Mucosa of stomach (tissue), 1 donor: Measurements from ENCODE around the gene BMF.
"Not testable (repeated sequence)": the region's sequence is repeated elsewhere in the genome, so short reads cannot be mapped to it uniquely, and the experiment has no call there.

ENCODE experiments used
- H3K27me3 ChIP-seq: one replicate; pipeline ENCODE4 v1.7.0; 2013; ENCODE audit warnings: mild to moderate bottlenecking, low read length; ENCODE audit not compliant: control insufficient read depth, insufficient read depth
- H3K36me3 ChIP-seq: one replicate; pipeline ENCODE4 v1.7.0; 2013; ENCODE audit warnings: low read length; ENCODE audit not compliant: control insufficient read depth, insufficient read depth
- H3K4me1 ChIP-seq: one replicate; pipeline ENCODE4 v1.7.0; 2013; ENCODE audit warnings: mild to moderate bottlenecking, low read length; ENCODE audit not compliant: control insufficient read depth, insufficient read depth
- H3K4me3 ChIP-seq: one replicate; pipeline ENCODE4 v1.7.0; 2013; ENCODE audit warnings: low read length
- H3K9ac ChIP-seq: one replicate; pipeline ENCODE4 v1.7.0; 2013; ENCODE audit warnings: mild to moderate bottlenecking, low read length, moderate library complexity
- H3K9me3 ChIP-seq: one replicate; pipeline ENCODE4 v1.7.0; 2013; ENCODE audit warnings: mild to moderate bottlenecking, low read length, moderate library complexity; ENCODE audit not compliant: control insufficient read depth
- donor health status: Pancreatic carcinoma.

The BMF gene

DNA sequence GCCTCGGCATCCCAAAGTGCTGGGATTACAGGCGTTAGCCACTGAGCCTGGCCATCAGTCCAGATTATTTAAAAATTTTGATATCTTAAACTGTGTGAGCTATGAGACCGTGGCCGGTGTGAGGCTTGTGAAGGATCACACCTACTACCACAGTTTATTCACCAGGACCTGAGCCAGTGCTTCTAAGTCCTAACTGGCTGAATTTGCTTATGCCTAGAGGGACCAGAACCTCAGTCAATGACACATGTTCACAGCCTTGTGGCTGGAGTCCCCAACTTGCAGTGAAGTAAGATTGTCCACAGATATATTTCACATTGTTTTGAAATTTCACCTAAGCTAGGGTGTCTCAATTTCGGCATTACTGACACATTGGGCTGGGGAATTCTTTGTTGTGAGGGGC, 15.2 kb upstream of the BMF start:
- H3K4me1 ChIP-seq, H3K9me3 ChIP-seq, H3K4me3 ChIP-seq, H3K9ac ChIP-seq, H3K27me3 ChIP-seq, H3K36me3 ChIP-seq: not testable (repeated sequence)

DNA sequence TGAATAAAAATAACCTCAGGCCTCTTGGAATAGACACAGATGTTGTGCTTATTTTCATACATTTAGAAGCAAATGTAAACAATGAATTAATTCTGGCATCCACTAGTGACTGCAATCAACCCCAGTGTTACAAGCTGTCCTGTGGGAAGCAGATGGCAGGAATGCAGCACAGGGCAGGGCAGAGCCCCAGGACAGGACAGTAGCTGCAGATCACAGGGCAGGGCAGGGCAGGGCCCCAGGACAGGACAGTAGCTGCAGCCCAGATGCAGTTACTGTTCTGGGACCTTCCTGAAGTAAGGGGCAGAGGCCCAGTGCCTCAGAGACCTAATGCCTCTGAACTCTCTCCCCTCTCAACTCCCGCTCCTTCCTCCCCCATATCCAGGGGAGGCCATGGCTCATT, 14.3 kb upstream of the BMF start:
- H3K4me1 ChIP-seq, H3K36me3 ChIP-seq, H3K27me3 ChIP-seq, H3K4me3 ChIP-seq, H3K9ac ChIP-seq, H3K9me3 ChIP-seq: not testable (repeated sequence)

DNA sequence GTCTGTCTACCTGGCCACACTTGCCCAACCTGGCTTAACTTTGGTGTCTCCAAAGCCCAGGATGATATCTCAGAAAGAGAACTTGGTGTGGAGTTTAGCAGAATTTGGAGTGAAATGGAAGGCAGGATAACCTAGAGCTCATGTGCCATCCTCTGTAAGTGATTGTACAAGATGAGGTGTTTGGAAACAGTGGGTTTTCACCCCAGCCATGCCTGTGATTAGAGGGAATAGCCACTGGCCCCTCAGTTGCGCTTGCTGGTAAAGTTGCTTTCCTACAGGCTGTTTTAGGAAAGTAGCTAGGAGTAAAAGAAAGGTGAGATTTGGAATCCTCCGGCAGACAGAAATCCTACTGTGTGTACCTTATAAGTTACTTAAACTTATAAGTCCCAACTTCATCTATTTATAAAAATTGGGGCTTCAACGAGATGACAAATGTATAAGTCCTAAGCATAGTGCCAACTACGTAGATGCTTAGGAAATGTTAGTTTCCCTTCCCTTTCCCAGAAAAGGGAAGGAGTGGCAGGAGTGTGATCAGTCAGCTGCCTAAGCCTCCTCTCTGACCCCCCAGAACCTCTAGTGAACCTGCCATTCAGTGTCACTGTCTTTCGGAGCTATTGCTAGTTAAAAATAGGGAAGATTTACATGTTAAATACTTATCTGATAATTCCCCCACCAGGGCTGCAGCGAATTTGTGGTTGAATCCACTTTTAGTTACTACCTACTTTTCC, 13.4 kb upstream of the BMF start:
- Histone ChIP-seq H3K4me3 (no peak overlapping the region), H3K9ac (no peak overlapping the region), H3K4me1 (no peaks in the 10 kb centered on the region), H3K9me3 (no peaks in the 10 kb centered on the region), H3K36me3 (no peaks in the 10 kb centered on the region), H3K27me3 (no peaks in the 10 kb centered on the region)

DNA sequence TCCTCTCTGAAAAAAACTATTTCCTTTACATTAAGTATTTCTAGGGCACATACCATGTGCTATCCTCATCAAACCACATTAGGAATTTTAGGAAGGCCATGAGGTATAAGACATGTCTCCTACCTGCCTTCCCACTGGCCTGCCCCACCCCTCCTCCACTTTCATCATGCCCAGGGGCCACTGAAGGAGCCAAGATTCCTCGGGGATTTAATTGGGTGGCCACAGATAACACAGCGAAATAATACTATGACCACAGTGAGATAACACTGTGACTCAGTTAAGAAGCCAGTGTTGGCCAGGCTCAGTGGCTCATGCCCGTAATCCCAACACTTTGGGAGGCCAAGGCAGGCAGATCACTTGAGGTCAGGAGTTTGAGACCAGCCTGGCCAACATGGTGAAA, 9.8 kb upstream of the BMF start:
- Histone ChIP-seq H3K9ac (no peak overlapping the region), H3K9me3 (no peaks in the 10 kb centered on the region), H3K4me3 (no peak overlapping the region), H3K27me3 (no peaks in the 10 kb centered on the region), H3K36me3 (no peaks in the 10 kb centered on the region), H3K4me1 (no peaks in the 10 kb centered on the region)

DNA sequence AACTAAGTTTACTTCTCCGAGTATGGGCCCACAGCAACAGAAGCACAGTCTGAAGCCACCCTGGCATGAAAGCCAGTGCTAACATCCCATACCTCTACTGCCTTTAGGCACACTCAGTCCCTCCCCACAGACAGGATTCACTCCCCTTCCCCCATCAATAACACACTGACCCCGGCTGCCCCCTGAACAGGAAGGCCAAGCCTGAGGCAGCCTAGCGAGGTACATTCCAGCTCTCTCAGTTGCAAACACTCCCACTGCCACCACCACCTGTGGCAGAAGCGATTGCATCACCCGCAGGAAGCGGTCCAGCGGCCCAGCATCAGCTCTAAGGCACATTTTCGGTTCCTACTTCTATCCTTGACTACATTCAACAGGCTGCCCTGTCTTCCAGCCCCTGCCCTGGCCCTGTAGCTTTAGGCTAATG, 7.0 kb upstream of the BMF start:
- Histone ChIP-seq H3K4me3 (no peak overlapping the region), H3K4me1 (no peaks in the 10 kb centered on the region), H3K27me3 (peaks cover 5% of the 10 kb centered on the region), H3K9me3 (no peaks in the 10 kb centered on the region), H3K36me3 (no peaks in the 10 kb centered on the region), H3K9ac (no peak overlapping the region)

DNA sequence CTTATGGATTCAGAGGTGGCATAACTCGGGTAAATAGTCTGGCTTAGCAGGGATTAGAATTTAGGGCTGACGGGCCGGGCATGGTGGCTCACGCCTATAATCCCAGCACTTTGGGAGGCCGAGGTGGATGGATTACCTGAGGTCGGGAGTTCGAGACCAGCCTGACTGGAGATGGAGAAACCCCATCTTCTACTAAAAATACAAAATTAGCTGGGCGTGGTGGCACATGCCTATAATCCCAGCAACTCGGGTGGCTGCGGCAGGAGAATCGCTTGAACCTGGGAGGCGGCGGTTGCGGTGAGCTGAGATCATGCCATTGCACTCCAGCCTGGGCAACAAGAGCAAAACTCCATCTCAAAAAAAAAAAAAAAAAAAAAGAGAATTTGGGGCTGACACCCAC, 6.4 kb upstream of the BMF start:
- not testable (repeated sequence) for H3K27me3 ChIP-seq, H3K4me3 ChIP-seq, H3K9me3 ChIP-seq, H3K4me1 ChIP-seq, H3K36me3 ChIP-seq, H3K9ac ChIP-seq

DNA sequence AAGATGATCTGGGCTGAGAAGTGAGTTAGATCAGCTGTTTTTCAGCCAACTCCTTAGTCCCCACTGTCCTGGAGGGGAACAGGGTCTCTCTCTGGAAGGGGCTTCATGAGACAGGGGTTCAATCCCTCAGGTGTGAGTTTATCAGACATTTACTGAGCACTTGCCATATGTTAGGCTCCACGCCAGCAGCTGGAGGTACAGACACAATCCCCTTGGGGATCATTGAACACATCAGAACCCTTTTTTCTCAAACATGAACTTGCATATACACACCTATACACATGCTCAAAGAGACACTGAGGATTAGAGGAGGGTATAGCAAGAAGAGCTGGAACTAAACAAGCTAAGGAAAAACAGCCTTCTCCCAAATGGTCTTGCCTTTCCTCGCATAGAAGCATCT, 5.5 kb upstream of the BMF start:
- Histone ChIP-seq H3K4me3 (no peak overlapping the region), H3K27me3 (peaks cover 5% of the 10 kb centered on the region), H3K36me3 (no peaks in the 10 kb centered on the region), H3K4me1 (peaks cover 3% of the 10 kb centered on the region), H3K9ac (no peak overlapping the region), H3K9me3 (no peaks in the 10 kb centered on the region)

DNA sequence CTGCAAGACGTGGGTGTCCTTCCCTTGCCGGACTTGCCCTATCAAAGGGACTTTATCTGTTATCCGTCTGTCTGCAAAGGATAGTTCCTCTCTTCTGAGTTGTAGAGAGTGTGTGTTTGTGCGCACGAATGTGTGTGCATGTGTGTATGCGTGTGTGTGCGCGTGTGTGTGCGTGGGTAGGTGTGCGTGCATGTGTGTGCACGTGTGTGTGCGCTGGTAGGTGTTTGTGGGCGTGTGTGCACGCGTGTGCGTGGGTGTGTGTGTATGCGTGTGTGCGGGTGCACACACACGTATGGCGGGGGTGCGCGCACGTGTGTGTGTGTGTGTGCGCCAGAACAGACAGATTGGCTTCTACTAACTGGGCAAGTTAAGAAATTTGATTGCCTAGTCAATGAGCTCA, 4.1 kb upstream of the BMF start:
- no peak overlapping the region for H3K4me3 ChIP-seq
- peaks cover 5% of the 10 kb centered on the region for H3K27me3 ChIP-seq
- no peaks in the 10 kb centered on the region for H3K36me3 ChIP-seq
- H3K4me1 ChIP-seq: peaks cover 9% of the 10 kb centered on the region
- H3K9me3 ChIP-seq: no peaks in the 10 kb centered on the region
- no peak overlapping the region for H3K9ac ChIP-seq

DNA sequence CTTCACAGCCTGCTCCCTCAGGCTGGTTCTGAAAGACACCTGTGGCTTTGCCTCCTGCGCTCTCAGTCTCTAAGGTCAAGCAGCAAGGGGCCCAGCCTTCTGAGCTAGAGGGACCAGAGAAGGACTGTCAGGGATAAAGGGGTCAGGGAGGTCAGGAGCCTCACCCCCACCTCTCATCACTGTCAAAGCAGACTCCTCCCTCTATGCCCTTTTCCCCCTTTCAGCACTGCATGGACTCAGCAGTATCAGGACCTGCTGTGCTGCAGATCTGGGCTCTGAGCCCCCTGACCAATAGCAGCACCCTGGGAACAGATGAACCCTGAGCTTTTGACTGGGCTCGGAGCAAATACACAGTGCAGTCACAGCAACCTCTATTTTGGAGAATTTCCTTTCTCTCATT, 3.2 kb upstream of the BMF start:
- Histone ChIP-seq H3K9me3 (no peaks in the 10 kb centered on the region), H3K4me1 (peaks cover 18% of the 10 kb centered on the region), H3K9ac (no peak overlapping the region), H3K27me3 (peaks cover 5% of the 10 kb centered on the region), H3K4me3 (no peak overlapping the region), H3K36me3 (no peaks in the 10 kb centered on the region)

DNA sequence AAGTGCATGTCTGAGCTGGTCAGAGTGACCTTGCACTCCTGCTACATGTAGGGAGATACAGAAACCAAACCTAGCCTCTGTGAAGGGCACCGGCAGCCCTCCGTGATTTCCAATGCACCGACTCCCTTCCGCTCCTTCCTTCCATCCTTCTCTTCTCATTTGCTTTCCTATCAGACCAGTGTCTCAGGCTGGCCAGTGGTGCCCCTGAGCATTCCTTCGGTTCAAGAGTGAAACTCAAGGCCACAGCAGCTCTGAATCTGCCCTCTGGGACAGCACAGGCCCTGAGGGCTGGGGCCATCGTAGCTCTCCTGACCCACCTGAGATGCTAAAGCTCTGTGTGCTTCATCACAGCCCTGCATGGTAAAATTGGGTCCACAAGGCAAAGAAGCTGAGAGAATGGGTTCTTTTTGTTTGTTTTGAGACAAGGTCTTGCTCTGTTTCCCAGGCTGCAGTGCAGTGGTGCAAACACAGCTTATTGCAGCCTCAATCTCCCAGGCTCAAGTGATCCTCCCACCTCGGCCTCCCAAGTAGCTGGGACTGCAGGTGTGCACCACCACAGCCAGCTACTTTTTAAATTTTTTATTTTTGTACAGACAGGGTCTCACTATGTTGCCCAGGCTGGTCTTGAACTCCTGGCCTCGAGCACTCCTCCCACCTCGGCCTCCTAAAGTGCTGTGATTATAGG, 2.3 kb upstream of the BMF start:
- H3K4me3 ChIP-seq: no peak overlapping the region
- H3K9me3 ChIP-seq: no peaks in the 10 kb centered on the region
- peaks cover 27% of the 10 kb centered on the region for H3K4me1 ChIP-seq
- H3K36me3 ChIP-seq: no peaks in the 10 kb centered on the region
- H3K9ac ChIP-seq: no peak overlapping the region
- H3K27me3 ChIP-seq: peaks cover 5% of the 10 kb centered on the region

DNA sequence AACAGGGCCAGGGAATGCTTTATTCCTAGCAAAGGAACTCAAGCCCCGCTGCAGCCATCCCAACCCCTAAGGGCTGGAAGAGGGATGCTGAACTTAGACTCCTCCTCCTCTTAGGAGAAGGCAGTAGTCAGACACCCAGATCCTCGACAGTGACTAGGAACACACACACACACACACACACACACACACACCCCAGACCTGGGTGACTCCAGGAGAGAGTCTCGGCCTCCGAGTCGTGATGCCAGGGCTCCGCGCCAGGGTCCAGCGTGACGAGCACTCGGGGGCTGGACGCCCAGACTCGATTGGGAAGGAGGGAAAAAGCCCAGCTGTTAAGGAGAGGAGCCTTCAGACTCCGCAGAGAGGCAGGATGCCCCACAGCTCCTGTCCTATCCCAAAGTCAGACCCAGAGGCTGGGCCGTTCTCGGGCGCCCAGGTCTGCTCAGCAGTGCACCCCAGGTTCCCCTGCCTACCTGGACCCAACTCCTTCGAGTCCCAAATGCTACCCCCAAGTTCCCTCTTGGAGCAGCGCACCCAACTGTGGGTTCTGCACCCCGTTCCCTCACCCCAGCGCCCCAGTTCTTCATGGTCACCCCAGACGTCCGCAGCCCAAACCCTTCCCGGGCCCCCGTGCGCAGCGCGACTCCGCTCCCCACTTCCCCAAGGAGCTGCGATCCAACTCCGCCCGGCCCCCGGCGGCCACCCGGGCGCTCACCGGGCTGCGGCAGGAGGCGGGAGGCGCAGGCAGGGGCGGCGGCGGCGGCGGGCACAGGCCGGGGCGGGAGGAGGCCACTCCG, 421 bp downstream of the BMF start:
- H3K27me3 ChIP-seq: peaks cover 5% of the 10 kb centered on the region
- peaks cover 4% of the 10 kb centered on the region for H3K36me3 ChIP-seq
- H3K4me1 ChIP-seq: peaks cover 55% of the 10 kb centered on the region
- H3K4me3 ChIP-seq: peak overlapping the region; percentile 40
- peak overlapping the region; percentile 73 for H3K9ac ChIP-seq
- H3K9me3 ChIP-seq: no peaks in the 10 kb centered on the region
